HUES6 (cell line): ENCODE measurements around the gene CHRNA4.
"Not testable (repeated sequence)": the region's sequence is repeated elsewhere in the genome, so short reads cannot be mapped to it uniquely, and the experiment has no call there.

Experiments
- H3K27ac ChIP-seq: 2 replicates; pipeline ENCODE4 v1.7.0; 2013; ENCODE audit warnings: low read depth, mild to moderate bottlenecking, low read length, inconsistent platforms
- H3K27me3 ChIP-seq: 2 replicates; pipeline ENCODE4 v1.6.1; 2013; ENCODE audit warnings: low read length; ENCODE audit not compliant: control insufficient read depth, insufficient read depth
- H3K36me3 ChIP-seq: 2 replicates; pipeline ENCODE4 v1.6.1; 2013; ENCODE audit warnings: low read length; ENCODE audit not compliant: control insufficient read depth, insufficient read depth
- H3K4me1 ChIP-seq: 2 replicates; pipeline ENCODE4 v1.6.1; 2013; ENCODE audit warnings: low read length; ENCODE audit not compliant: control insufficient read depth, insufficient read depth
- H3K4me3 ChIP-seq: 2 replicates; pipeline ENCODE4 v1.5.1; 2013; ENCODE audit warnings: low read depth, low read length
- H3K9ac ChIP-seq: one replicate; pipeline ENCODE4 v1.6.1; 2013; ENCODE audit warnings: mild to moderate bottlenecking, low read length
- H3K9me3 ChIP-seq: 2 replicates; pipeline ENCODE4 v1.6.1; 2013; ENCODE audit warnings: low read depth, low read length; ENCODE audit not compliant: control insufficient read depth, insufficient read depth

Gene CHRNA4

DNA sequence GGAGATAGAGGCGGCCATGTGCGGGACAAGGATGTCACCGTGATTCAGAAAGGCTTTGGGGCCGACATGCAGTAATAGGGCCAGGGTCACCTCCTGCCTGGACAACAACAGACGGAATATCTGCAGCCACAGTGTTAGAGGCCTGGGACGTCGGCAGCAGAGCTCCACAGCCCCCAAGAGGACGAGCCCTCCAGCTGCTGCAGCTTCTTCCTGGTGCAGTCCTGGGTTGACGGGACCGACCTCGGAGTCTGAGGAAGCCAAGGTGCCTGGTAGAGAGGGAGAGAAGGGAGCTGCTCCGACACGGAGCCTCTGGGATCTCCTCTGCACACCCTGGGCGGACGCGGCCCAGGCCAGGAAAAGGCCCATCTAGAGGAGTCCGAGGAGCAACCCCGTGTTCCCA is 23.2 kb upstream of the CHRNA4 start:
- Histone ChIP-seq H3K9me3 (peaks cover 29% of the 10 kb centered on the region), H3K27ac (no peak overlapping the region), H3K9ac (no peak overlapping the region), H3K36me3 (no peaks in the 10 kb centered on the region), H3K4me1 (no peaks in the 10 kb centered on the region), H3K4me3 (no peak overlapping the region), H3K27me3 (no peaks in the 10 kb centered on the region)

- Histone ChIP-seq H3K27me3 (no peaks in the 10 kb centered on the region), H3K4me1 (no peaks in the 10 kb centered on the region), H3K27ac (no peak overlapping the region)
These were observed 22.4 kb upstream of the CHRNA4 start for GRCh38 chr20:63383556-63383955.

DNA sequence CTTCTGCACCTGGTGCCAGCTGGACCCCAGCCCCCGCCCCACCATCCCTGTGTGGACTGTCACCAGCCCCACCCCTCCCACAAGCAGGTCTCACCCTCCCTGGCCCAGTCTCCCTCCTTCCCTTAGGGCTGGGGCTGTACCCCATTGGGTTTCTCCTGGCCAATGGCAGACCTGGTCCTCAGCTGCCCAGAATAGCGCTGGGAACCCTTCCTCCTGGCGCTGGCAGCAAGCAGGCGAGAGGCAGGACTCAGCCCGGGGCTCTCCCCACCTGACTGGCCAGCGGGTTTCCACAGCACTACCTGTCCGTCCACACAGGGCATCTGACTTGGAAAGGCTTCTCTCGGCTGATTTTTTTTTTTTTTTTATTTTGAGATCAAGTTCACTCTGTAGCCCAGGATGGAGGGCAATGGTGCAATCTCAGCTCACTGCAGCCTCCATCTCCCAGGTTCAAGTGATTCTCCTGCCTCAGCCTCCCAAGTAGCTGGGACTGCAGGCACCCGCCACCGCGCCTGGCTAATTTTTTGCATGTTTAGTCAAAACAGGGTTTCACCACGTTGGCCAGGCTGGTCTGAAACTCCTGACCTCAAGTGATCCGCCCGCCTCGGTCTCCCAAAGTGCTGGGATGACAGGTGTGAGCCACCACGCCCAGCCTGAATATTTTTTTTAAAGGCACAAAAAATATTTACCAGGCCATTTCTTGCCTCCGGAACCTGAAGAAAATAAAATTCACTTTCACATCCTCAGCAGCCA is 21.6 kb upstream of the CHRNA4 start:
- H3K27ac ChIP-seq, result no peak overlapping the region
- H3K4me1 ChIP-seq, result peaks cover 2% of the 10 kb centered on the region
- no peaks in the 10 kb centered on the region for H3K27me3 ChIP-seq
- H3K9me3 ChIP-seq, result peaks cover 25% of the 10 kb centered on the region
- no peak overlapping the region for H3K4me3 ChIP-seq
- H3K36me3 ChIP-seq, result no peaks in the 10 kb centered on the region
- no peak overlapping the region for H3K9ac ChIP-seq

More at GRCh38 chr20:63383556-63383955, 22.4 kb upstream of the CHRNA4 start:
- Histone ChIP-seq H3K4me3 (no peak overlapping the region), H3K9me3 (peaks cover 29% of the 10 kb centered on the region), H3K9ac (no peak overlapping the region), H3K36me3 (no peaks in the 10 kb centered on the region)

DNA sequence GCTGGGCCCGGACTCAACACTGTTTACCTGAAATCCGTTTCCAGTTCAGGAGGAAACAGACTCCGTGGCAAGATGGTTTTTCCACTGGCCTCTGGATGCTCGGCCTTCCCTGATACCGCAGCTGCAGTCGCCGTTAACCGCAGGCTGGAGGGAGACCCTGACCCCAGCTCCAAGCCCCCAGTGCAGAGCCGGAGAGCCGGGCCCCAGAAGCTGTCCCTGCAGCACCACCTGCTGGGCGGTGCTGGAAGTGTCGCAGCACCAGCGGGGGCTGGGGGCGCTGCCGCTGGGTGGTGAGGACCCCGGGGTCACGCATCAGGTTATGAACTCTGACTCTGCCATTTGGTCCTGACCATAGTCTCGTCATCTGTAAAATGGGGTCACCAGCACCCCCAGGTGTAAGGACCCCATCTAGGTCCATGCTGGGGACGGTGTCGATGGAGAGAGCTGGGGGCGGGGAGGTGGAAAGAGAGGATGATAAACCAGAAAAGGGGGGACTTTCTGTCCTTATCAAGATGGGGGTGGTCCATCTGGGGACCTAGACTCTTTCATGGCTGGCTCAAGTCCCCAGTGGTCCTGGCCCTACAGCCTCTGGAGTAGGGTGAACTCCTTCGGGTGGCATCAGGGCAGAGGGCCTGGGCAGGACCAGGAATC is 20.8 kb upstream of the CHRNA4 start:
- Histone ChIP-seq H3K4me1 (peaks cover 10% of the 10 kb centered on the region), H3K4me3 (no peak overlapping the region), H3K36me3 (no peaks in the 10 kb centered on the region), H3K9ac (no peak overlapping the region), H3K27me3 (no peaks in the 10 kb centered on the region), H3K27ac (no peak overlapping the region), H3K9me3 (peaks cover 17% of the 10 kb centered on the region)

GRCh38 chr20:63380346-63380870 is 19.3 kb upstream of the CHRNA4 start:
- H3K4me3 ChIP-seq, result no peak overlapping the region
- no peak overlapping the region for H3K9ac ChIP-seq
- H3K9me3 ChIP-seq, result peaks cover 3% of the 10 kb centered on the region; the same call in 1 of the 2 replicates
- no peaks in the 10 kb centered on the region for H3K36me3 ChIP-seq
- peaks cover 10% of the 10 kb centered on the region for H3K4me1 ChIP-seq
- no peaks in the 10 kb centered on the region for H3K27me3 ChIP-seq
- no peak overlapping the region for H3K27ac ChIP-seq

GRCh38 chr20:63379872-63380271 is 18.7 kb upstream of the CHRNA4 start:
- not testable (repeated sequence) for H3K27ac ChIP-seq, H3K27me3 ChIP-seq

GRCh38 chr20:63379296-63379695 is 18.1 kb upstream of the CHRNA4 start:
- Histone ChIP-seq H3K9ac (no peak overlapping the region), H3K4me3 (no peak overlapping the region), H3K9me3 (no peaks in the 10 kb centered on the region), H3K27ac (no peak overlapping the region), H3K27me3 (no peaks in the 10 kb centered on the region), H3K36me3 (no peaks in the 10 kb centered on the region), H3K4me1 (peaks cover 10% of the 10 kb centered on the region)

More at GRCh38 chr20:63379872-63380271, 18.7 kb upstream of the CHRNA4 start:
- not testable (repeated sequence) for H3K9me3 ChIP-seq, H3K36me3 ChIP-seq, H3K4me3 ChIP-seq, H3K4me1 ChIP-seq, H3K9ac ChIP-seq

- Histone ChIP-seq H3K4me1 (peaks cover 10% of the 10 kb centered on the region), H3K9me3 (no peaks in the 10 kb centered on the region), H3K9ac (no peak overlapping the region), H3K27ac (no peak overlapping the region), H3K27me3 (no peaks in the 10 kb centered on the region), H3K4me3 (no peak overlapping the region), H3K36me3 (no peaks in the 10 kb centered on the region)
These were observed 17.5 kb upstream of the CHRNA4 start for GRCh38 chr20:63378626-63379025.

DNA sequence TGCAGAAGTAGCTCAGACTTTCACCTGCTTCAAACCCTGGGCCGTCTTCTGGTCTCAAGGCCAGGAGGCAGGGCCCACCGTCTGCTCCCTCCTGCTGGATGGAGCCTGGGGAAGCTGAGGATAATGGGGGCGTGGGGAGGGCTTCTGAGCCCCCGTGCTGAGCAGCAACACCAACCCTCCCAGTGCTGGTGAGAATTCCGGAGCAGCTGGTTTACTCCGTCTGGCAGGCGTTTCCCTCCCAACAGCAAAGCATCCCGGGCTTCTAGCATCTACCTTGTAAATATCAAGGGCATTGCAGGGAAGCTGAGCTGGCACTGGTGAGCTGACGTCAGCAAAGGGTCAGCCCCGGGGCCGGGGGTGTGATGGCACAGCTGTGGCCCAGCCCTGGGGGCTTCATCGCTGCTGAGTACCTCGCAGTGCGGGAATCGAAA is 16.8 kb upstream of the CHRNA4 start:
- Histone ChIP-seq H3K9me3 (no peaks in the 10 kb centered on the region), H3K9ac (no peak overlapping the region), H3K27me3 (no peaks in the 10 kb centered on the region), H3K4me3 (no peak overlapping the region), H3K4me1 (peaks cover 10% of the 10 kb centered on the region), H3K27ac (no peak overlapping the region), H3K36me3 (no peaks in the 10 kb centered on the region)

DNA sequence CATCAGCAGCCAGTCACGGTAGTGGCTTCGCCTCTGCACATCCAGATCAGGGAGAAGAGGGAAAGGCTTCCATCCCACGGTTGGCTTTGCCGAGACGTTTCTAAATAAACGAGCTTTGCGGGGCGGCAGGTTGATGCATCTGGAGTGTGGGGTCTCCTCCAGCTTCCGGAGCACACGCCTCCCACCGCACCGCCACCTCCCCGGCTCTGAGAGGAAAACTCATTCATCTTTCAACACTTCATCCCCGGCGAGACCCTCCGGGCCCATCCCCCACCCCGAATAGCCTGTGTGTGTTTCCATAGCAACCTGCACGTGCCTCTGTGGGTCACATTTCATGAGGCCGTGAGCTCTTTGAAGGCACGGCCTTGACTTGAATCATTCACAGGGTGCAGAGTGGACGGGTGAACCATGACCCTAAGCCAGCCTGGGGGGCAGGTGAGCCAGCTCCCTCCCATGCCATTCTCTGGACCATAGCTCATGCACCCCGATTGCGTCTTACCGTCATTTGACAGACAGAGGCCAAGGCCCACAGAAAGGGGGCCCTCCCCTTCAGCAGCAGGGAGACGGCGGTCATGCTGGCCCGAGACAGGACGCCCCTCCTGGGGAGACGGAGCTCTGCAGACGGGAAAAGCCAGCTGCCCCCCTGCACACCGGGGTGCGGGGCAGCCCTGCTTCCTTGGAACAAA is 16.2 kb upstream of the CHRNA4 start:
- Histone ChIP-seq H3K36me3 (no peaks in the 10 kb centered on the region), H3K4me1 (peaks cover 10% of the 10 kb centered on the region), H3K9ac (no peak overlapping the region), H3K27me3 (no peaks in the 10 kb centered on the region), H3K9me3 (no peaks in the 10 kb centered on the region), H3K27ac (no peak overlapping the region), H3K4me3 (no peak overlapping the region)
